Caco-2 (cell line): ENCODE results near the gene RAB3B. TPM values are rescaled to one million over a fixed set of nuclear protein-coding genes. Genes with fewer than 3 reads are reported as not detected.

ENCODE experiments used
- BruUV-seq: library from RNA; stranded (reverse); fragments of 400-500 nt; replicated peaks from 2 replicates; lab custom pipeline; 2021; lab: Mats Ljungman, UMichigan
- CTCF ChIA-PET: fragments of 300-600 bp; sonication (Branson Sonifier 250); formaldehyde crosslinking; loops from one replicate; lab custom pipeline; 2022; ENCODE audit warnings: antibody characterized with exemption; lab: Charles Lee
- POLR2A ChIA-PET: fragments of 300-600 bp; sonication (Branson Sonifier 250); formaldehyde crosslinking; loops from one replicate; lab custom pipeline; 2022; ENCODE audit warnings: antibody characterized with exemption; lab: Charles Lee
- DNase-seq, 2 experiments: peaks; one replicate each; pipeline versions ENCODE4 v3.0.0 to v3.0.0-alpha.2; 2020 to 2022
- H3K27me3 ChIP-seq: replicated peaks from 2 replicates; pipeline ENCODE4 v1.6.0; 2011; ENCODE audit warnings: low read length; ENCODE audit not compliant: control insufficient read depth, insufficient read depth
- H3K36me3 ChIP-seq: 2 replicates; pipeline ENCODE4 v1.5.1; 2011; ENCODE audit warnings: low read length; ENCODE audit not compliant: control insufficient read depth, insufficient read depth
- H3K4me1 ChIP-seq: fragments of 250-450 bp; sonication (Bioruptor Pico); 2 replicates; pipeline ENCODE4 v1.5.1; 2020; ENCODE audit warnings: mild to moderate bottlenecking
- H3K4me3 ChIP-seq: 2 replicates; pipeline ENCODE4 v1.5.1; 2011; ENCODE audit warnings: low read depth, mild to moderate bottlenecking, control low read depth, low read length
- H3K9me3 ChIP-seq: fragments of 250-450 bp; sonication (Bioruptor Pico); 2 replicates; pipeline ENCODE4 v1.5.1; 2020; ENCODE audit warnings: mild to moderate bottlenecking, moderate library complexity
- H3K27ac Mint-ChIP-seq: one replicate; pipeline ENCODE4 v1.8.0; 2022; ENCODE audit warnings: mixed read lengths; ENCODE audit not compliant: unreplicated experiment
- H3K27me3 Mint-ChIP-seq: one replicate; pipeline ENCODE4 v1.8.0; 2022; ENCODE audit warnings: mixed read lengths; ENCODE audit not compliant: insufficient read depth, unreplicated experiment
- H3K36me3 Mint-ChIP-seq: one replicate; pipeline ENCODE4 v1.8.0; 2022; ENCODE audit warnings: mild to moderate bottlenecking, mixed read lengths; ENCODE audit not compliant: insufficient read depth, unreplicated experiment
- H3K4me1 Mint-ChIP-seq: one replicate; pipeline ENCODE4 v1.8.0; 2022; ENCODE audit warnings: low read depth, mixed read lengths; ENCODE audit not compliant: unreplicated experiment
- H3K4me3 Mint-ChIP-seq: one replicate; pipeline ENCODE4 v1.8.0; 2022; ENCODE audit warnings: mild to moderate bottlenecking, moderate library complexity, mixed read lengths; ENCODE audit not compliant: unreplicated experiment
- H3K9me3 Mint-ChIP-seq: one replicate; pipeline ENCODE4 v1.8.0; 2022; ENCODE audit warnings: mixed read lengths; ENCODE audit not compliant: unreplicated experiment
- intact Hi-C: fragments of 100-400 bp; cut with micrococcal nuclease; formaldehyde crosslinking; loops from one replicate; pipeline ENCODE4 v1.10.0; 2022; ENCODE audit not compliant: unreplicated experiment
- total RNA-seq: library from RNA; stranded (reverse); gene quantifications from 2 replicates; pipeline ENCODE4 v1.2.3, GENCODE V29; 2022
- TF ChIP-seq, protein P1 (sequence below), 2 experiments: fragments of 200-600 bp in 1 of 2; IDR thresholded peaks; 1 replicate in 1 of 2; 2 replicates in 1 of 2; pipeline versions ENCODE4 v1.5.1 to v1.8.0; 2011 to 2022; ENCODE audit warnings: antibody characterized with exemption in 1 of 2, control low read depth in 1 of 2, inconsistent platforms in 1 of 2, low read depth in 1 of 2, low read length in 1 of 2, mild to moderate bottlenecking in 1 of 2, moderate library complexity in 1 of 2; ENCODE audit not compliant: insufficient read depth in 1 of 2, severe bottlenecking in 1 of 2, unreplicated experiment in 1 of 2

RAB3B gene
- total RNA-seq, 1 experiment from 2014 or later: 11.6 TPM

DNA sequence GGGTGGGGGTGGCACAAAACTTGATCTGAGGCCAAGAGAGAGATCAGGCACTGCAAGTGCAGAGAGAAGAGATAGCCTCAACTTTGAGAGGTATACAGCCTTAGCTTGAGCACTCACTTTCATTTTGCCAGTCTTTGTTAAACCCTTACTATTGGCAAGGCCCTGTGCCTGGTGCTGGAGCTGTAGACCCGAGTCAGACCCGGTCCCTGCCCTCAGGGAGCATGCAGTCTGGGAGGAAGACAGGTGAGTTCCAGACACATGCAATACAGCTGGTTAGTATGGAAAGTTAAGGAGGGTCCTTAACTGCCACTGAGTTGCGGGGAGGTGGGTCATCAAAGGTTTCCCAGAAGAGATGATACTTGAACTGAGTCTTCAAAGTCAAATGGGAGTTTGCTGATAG, 31.7 kb downstream of the RAB3B start:
- H3K27me3 ChIP-seq: no peaks in the 10 kb centered on the region
- H3K9me3 Mint-ChIP-seq: no peaks in the 10 kb centered on the region
- no peaks in the 10 kb centered on the region for H3K27me3 Mint-ChIP-seq
- H3K36me3 ChIP-seq: peaks cover 1% of the 10 kb centered on the region; the same call in 1 of the 2 replicates
- no peak overlapping the region for H3K4me3 ChIP-seq
- ChIA-PET CTCF (no interaction called here), POLR2A (no interaction called here)
- no peak for DNase-seq
- BruUV-seq: no TSS peak
- no peak overlapping the region for H3K27ac Mint-ChIP-seq
- intact Hi-C loops: no loop called here
- no peaks in the 10 kb centered on the region for H3K36me3 Mint-ChIP-seq
- H3K4me1 Mint-ChIP-seq: peaks cover 6% of the 10 kb centered on the region
- H3K9me3 ChIP-seq: no peaks in the 10 kb centered on the region
- no peak overlapping the region for H3K4me3 Mint-ChIP-seq
- TF ChIP-seq, protein P1, sequence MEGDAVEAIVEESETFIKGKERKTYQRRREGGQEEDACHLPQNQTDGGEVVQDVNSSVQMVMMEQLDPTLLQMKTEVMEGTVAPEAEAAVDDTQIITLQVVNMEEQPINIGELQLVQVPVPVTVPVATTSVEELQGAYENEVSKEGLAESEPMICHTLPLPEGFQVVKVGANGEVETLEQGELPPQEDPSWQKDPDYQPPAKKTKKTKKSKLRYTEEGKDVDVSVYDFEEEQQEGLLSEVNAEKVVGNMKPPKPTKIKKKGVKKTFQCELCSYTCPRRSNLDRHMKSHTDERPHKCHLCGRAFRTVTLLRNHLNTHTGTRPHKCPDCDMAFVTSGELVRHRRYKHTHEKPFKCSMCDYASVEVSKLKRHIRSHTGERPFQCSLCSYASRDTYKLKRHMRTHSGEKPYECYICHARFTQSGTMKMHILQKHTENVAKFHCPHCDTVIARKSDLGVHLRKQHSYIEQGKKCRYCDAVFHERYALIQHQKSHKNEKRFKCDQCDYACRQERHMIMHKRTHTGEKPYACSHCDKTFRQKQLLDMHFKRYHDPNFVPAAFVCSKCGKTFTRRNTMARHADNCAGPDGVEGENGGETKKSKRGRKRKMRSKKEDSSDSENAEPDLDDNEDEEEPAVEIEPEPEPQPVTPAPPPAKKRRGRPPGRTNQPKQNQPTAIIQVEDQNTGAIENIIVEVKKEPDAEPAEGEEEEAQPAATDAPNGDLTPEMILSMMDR (IDR thresholded peaks at IDR 0.05; ENCODE audit: insufficient read depth in 1 of 2, low read depth in 1 of 2, low read length in 1 of 2, severe bottlenecking in 1 of 2, unreplicated experiment in 1 of 2): no peak
- no peaks in the 10 kb centered on the region for H3K4me1 ChIP-seq

DNA sequence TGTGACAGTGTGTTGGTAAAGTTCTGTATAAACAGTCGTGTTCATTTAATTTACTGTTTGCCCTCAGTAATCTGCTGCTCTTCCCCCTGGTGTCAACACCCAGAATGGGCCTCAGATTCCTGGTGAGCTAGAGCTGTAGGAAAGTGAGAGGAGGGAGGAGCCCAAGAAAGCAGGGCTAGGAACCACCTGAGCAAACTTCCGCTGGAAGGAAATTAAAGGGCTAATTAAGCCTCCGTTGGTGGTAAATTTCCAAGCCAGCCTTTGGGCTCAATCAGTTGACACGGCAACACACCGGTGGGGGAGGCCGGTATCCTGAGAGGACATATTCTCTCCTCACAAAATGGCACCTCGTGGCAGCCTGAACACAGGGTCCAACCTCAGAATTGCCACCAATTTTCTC, 32.9 kb downstream of the RAB3B start:
- ChIA-PET CTCF (interaction anchor here (0.6 kb wide), 1 partner anchor 350 kb away, joined by 3 read pairs; no protein-coding TSS in a partner anchor), POLR2A (no interaction called here)
- Mint-ChIP-seq H3K4me1 (peaks cover 6% of the 10 kb centered on the region), H3K27ac (no peak overlapping the region), H3K36me3 (no peaks in the 10 kb centered on the region), H3K27me3 (no peaks in the 10 kb centered on the region), H3K9me3 (no peaks in the 10 kb centered on the region), H3K4me3 (no peak overlapping the region)
- TF ChIP-seq, protein P1 (IDR thresholded peaks at IDR 0.05; ENCODE audit: insufficient read depth in 1 of 2, low read depth in 1 of 2, low read length in 1 of 2, severe bottlenecking in 1 of 2, unreplicated experiment in 1 of 2): no peak
- intact Hi-C loops: no loop called here
- Histone ChIP-seq H3K9me3 (no peaks in the 10 kb centered on the region), H3K27me3 (no peaks in the 10 kb centered on the region), H3K4me3 (no peak overlapping the region), H3K4me1 (no peaks in the 10 kb centered on the region), H3K36me3 (peaks cover 1% of the 10 kb centered on the region; the same call in 1 of the 2 replicates)
- BruUV-seq: no TSS peak
- no peak for DNase-seq

DNA sequence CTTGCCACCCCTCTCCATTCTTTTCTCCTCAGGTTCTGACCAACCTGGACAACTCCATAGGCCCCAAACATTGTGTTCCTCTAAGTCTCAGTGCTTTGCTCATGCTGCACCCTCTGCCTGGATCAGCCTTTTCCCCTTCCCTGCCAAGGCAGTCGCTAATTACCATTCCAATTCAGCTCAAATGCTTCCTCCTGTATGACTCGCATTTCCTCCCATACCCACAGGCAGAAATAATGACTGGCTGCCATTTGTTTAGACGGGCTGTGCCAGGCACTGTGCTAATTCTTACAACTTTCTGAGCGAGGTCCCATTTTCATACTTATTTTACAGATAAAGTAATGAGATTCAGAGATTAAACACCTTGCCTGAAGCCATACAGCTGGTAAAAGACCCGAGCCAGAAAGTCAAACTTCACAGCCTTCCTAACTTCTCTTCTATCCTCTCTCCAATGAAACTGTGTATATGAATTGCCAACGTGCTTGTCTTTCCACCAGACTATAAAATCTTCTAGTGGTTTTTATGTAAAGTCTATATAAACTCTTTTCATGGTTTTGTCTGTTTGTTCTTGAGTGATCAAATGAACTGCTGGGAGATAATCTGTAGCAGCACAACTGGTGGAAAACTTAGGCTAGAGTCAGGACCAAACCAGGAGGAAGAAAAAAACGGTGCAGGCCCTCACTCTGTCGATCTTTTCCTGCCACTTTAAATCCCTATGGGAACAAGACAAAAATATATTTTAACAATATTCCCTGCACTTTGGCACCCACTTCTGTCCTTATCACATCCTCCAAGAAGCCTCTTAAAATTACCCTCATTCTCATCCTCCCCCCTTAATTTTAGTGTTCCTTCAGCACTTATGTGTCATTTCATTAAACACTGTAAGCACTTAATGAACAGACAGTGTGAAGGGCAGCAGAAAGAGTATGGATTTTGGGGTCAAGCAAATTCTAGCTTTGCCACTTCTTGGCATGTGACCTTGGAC, 33.7 kb downstream of the RAB3B start:
- no peak for DNase-seq
- no peak overlapping the region for H3K27ac Mint-ChIP-seq

More for the DNA sequence above, 33.7 kb downstream of the RAB3B start:
- Histone ChIP-seq H3K9me3 (no peaks in the 10 kb centered on the region), H3K27me3 (no peaks in the 10 kb centered on the region), H3K4me1 (no peaks in the 10 kb centered on the region), H3K36me3 (peaks cover 1% of the 10 kb centered on the region; the same call in 1 of the 2 replicates), H3K4me3 (no peak overlapping the region)
- Mint-ChIP-seq H3K4me3 (no peak overlapping the region), H3K4me1 (peaks cover 6% of the 10 kb centered on the region), H3K9me3 (no peaks in the 10 kb centered on the region), H3K27me3 (no peaks in the 10 kb centered on the region), H3K36me3 (no peaks in the 10 kb centered on the region)
- POLR2A ChIA-PET: no interaction called here
- TF ChIP-seq, protein P1 (IDR thresholded peaks at IDR 0.05; ENCODE audit: insufficient read depth in 1 of 2, low read depth in 1 of 2, low read length in 1 of 2, severe bottlenecking in 1 of 2, unreplicated experiment in 1 of 2): no peak
- CTCF ChIA-PET: no interaction called here
- intact Hi-C loops: no loop called here
- BruUV-seq: no TSS peak
